ENCODE measurements around the gene ADARB2. TPM values are rescaled to one million over a fixed set of nuclear protein-coding genes. Genes with fewer than 3 reads are reported as not detected.

Gene ADARB2
- total RNA-seq, 4 donors from 2014 or later, result 1.3 to 5.4 (median 1.8) TPM

GRCh38 chr10:1605121-1605520, 132.2 kb downstream of the ADARB2 start:
- Histone ChIP-seq H3K9me3 (no peaks in the 10 kb centered on the region), H3K27me3 (peaks cover 69% of the 10 kb centered on the region), H3K4me1 (peaks cover 0 to 7% (median 0%) of the 10 kb centered on the region in 3 donors), H3K27ac (no peak overlapping the region), H3K4me3 (no peak overlapping the region), H3K36me3 (no peaks in the 10 kb centered on the region)
- no peak for ATAC-seq
- WGBS, 2 donors (ENCODE audit: low coverage in 1 of 2), result 90 to 100% methylated on average over 3 of the region's 5 CpGs
- TF ChIP-seq POLR2A (IDR thresholded peaks at IDR 0.05) (no peak), CTCF (IDR thresholded peaks at IDR 0.05) (no peak), POLR2AphosphoS5 (IDR thresholded peaks at IDR 0.05) (no peak), EP300 (IDR thresholded peaks at IDR 0.05) (no peak)

- peaks cover 0 to 6% (median 0%) of the 10 kb centered on the region in 3 donors for H3K4me1 ChIP-seq
- TF ChIP-seq CTCF (IDR thresholded peaks at IDR 0.05) (no peak), EP300 (IDR thresholded peaks at IDR 0.05) (no peak), POLR2A (IDR thresholded peaks at IDR 0.05) (no peak), POLR2AphosphoS5 (IDR thresholded peaks at IDR 0.05) (no peak)
- H3K27ac ChIP-seq, result no peak overlapping the region
- 32 to 33% methylated on average over 6 to 7 of the region's 7 CpGs for WGBS, 2 donors (ENCODE audit: low coverage in 1 of 2)
- no peaks in the 10 kb centered on the region for H3K9me3 ChIP-seq
- H3K4me3 ChIP-seq, result no peak overlapping the region
- H3K36me3 ChIP-seq, result no peaks in the 10 kb centered on the region
- H3K27me3 ChIP-seq, result peaks cover 64% of the 10 kb centered on the region
- ATAC-seq, result no peak
Measured at GRCh38 chr10:1604246-1604645, 133.1 kb downstream of the ADARB2 start.

- H3K9me3 ChIP-seq, result no peaks in the 10 kb centered on the region
- no peak overlapping the region for H3K4me3 ChIP-seq
- peaks cover 62% of the 10 kb centered on the region for H3K27me3 ChIP-seq
- H3K36me3 ChIP-seq, result no peaks in the 10 kb centered on the region
- no peak for TF ChIP-seq EP300 (IDR thresholded peaks at IDR 0.05)
- no peak for TF ChIP-seq POLR2AphosphoS5 (IDR thresholded peaks at IDR 0.05)
- no peak for TF ChIP-seq POLR2A (IDR thresholded peaks at IDR 0.05)
- no peak for TF ChIP-seq CTCF (IDR thresholded peaks at IDR 0.05)
- ATAC-seq, result no peak
- no peaks in the 10 kb centered on the region for H3K4me1 ChIP-seq
- WGBS, 2 donors (ENCODE audit: low coverage in 1 of 2), result 65 to 76% methylated on average over 5 to 9 of the region's 15 CpGs
- H3K27ac ChIP-seq, result no peak overlapping the region
Measured at GRCh38 chr10:1603181-1603580, 134.1 kb downstream of the ADARB2 start.

GRCh38 chr10:1602037-1602484, 135.3 kb downstream of the ADARB2 start:
- no peak for ATAC-seq
- no peak overlapping the region for H3K27ac ChIP-seq

More at GRCh38 chr10:1602037-1602484, 135.3 kb downstream of the ADARB2 start:
- Histone ChIP-seq H3K4me1 (no peaks in the 10 kb centered on the region), H3K27me3 (peaks cover 53% of the 10 kb centered on the region), H3K36me3 (no peaks in the 10 kb centered on the region), H3K4me3 (no peak overlapping the region), H3K9me3 (no peaks in the 10 kb centered on the region)
- TF ChIP-seq POLR2AphosphoS5 (IDR thresholded peaks at IDR 0.05) (no peak), POLR2A (IDR thresholded peaks at IDR 0.05) (no peak), CTCF (IDR thresholded peaks at IDR 0.05) (no peak), EP300 (IDR thresholded peaks at IDR 0.05) (no peak)
- 72 to 75% methylated on average over 4 to 6 of the region's 17 CpGs for WGBS, 2 donors (ENCODE audit: low coverage in 1 of 2)
